IPS-11a (cell line): ENCODE data around the gene OAS3.
"Not testable (repeated sequence)": the region's sequence is repeated elsewhere in the genome, so short reads cannot be mapped to it uniquely, and the experiment has no call there.

ENCODE experiments used
- H3K4me3 ChIP-seq: one replicate; pipeline ENCODE4 v1.5.1; 2013; ENCODE audit warnings: low read depth, low read length, control low read depth

Gene OAS3

DNA sequence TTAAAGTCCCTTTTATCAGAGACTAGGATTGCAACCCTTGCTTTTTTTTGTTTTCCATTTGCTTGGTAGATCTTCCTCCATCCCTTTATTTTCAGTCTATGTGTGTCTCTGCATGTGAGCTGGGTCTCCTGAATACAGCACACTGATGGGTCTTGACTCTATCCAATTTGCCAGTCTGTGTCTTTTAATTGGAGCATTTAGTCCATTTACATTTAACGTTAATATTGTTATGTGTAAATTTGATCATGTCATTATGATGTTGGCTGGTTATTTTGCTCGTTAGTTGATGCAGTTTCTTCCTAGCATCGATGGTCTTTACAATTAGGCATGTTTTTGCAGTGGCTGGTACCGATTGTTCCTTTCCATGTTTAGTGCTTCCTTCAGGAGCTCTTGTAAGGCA, 18.9 kb downstream of the OAS3 start:
- H3K4me3 ChIP-seq: not testable (repeated sequence)

GRCh38 chr12:112961074-112961473, 22.8 kb downstream of the OAS3 start:
- no peak overlapping the region for H3K4me3 ChIP-seq

- H3K4me3 ChIP-seq: no peak overlapping the region
Observed at GRCh38 chr12:112961536-112961935, 23.3 kb downstream of the OAS3 start.

DNA sequence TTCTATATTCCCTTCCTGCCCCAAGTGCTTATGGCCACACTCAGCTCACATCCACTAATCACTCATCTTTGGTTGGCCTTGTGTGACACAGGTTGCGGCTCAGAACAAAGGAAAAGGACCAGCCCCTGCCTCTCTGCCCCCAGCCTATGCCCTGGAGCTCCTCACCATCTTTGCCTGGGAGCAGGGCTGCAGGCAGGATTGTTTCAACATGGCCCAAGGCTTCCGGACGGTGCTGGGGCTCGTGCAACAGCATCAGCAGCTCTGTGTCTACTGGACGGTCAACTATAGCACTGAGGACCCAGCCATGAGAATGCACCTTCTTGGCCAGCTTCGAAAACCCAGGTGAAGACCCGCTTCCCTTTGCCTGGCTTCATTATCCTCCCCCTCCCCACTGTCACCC, 24.3 kb downstream of the OAS3 start:
- no peak overlapping the region for H3K4me3 ChIP-seq

GRCh38 chr12:112963227-112963861, 25.1 kb downstream of the OAS3 start:
- no peak overlapping the region for H3K4me3 ChIP-seq

DNA sequence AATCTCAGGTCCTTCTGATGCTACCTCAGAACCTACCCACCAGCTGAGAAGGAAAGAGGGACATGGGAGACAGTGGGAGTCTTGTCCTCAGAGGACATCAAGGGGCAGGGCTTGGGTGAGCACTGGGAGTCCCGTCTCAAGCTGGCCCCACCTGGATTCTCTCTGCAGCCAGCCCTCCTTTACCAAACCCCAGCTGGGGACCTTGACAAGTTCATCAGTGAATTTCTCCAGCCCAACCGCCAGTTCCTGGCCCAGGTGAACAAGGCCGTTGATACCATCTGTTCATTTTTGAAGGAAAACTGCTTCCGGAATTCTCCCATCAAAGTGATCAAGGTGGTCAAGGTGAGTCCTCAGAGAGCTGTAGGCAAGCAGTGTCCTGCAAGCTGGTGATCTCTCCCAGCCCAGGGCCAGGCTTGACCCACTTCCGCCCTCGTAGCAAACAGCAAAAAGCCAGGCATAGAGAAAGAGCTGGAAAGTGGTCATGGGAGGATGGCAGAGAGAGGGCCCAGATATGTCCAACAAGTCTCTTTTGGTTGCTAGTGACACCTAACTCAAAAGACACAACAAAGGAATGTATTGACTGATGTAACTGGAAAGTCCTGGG, 25.9 kb downstream of the OAS3 start:
- H3K4me3 ChIP-seq: no peak overlapping the region

DNA sequence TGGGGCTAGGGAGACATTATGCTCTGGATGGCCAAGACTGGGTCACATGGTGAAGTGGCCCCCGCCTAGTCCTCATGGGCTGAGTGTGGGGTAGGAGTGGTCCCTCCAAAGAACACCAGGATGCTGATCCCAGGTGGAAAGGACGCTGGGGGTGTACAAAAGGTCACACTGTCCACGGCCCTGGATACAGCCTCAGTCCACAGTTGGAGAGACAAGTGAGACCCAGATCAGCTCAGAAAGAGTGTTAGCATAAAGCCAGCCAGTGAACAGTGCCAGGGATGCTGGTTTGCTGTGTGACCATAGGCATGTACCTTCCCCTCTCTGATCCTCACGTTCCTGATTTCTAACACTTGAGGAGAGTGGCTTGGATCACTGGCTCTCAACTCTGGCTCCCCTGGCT, 26.6 kb downstream of the OAS3 start:
- H3K4me3 ChIP-seq: no peak overlapping the region

GRCh38 chr12:112965643-112966042, 27.4 kb downstream of the OAS3 start:
- no peak overlapping the region for H3K4me3 ChIP-seq

DNA sequence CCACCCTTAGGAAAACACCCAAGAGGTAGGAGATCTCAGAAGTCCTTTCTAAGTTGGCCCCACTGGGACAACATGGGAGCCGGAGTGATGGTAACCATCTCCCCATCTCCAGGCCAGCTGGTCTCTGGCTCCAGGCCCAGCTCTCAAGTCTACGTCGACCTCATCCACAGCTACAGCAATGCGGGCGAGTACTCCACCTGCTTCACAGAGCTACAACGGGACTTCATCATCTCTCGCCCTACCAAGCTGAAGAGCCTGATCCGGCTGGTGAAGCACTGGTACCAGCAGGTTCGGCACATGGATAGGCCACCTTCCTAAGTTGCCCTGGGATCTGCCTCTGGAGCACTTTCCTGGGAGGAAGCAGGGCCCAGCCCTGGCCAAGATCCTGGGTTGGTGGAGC, 29.0 kb downstream of the OAS3 start:
- no peak overlapping the region for H3K4me3 ChIP-seq

GRCh38 chr12:112967858-112968257, 29.6 kb downstream of the OAS3 start:
- no peak overlapping the region for H3K4me3 ChIP-seq

GRCh38 chr12:112969547-112970306, 31.5 kb downstream of the OAS3 start:
- no peak overlapping the region for H3K4me3 ChIP-seq

GRCh38 chr12:112970391-112970790, 32.1 kb downstream of the OAS3 start:
- H3K4me3 ChIP-seq: no peak overlapping the region

GRCh38 chr12:112971248-112971647, 33.0 kb downstream of the OAS3 start:
- H3K4me3 ChIP-seq: no peak overlapping the region

- H3K4me3 ChIP-seq: no peak overlapping the region
Observed at GRCh38 chr12:112973011-112973735, 34.9 kb downstream of the OAS3 start.

- H3K4me3 ChIP-seq: no peak overlapping the region
Observed at GRCh38 chr12:112973818-112974231, 35.6 kb downstream of the OAS3 start.

DNA sequence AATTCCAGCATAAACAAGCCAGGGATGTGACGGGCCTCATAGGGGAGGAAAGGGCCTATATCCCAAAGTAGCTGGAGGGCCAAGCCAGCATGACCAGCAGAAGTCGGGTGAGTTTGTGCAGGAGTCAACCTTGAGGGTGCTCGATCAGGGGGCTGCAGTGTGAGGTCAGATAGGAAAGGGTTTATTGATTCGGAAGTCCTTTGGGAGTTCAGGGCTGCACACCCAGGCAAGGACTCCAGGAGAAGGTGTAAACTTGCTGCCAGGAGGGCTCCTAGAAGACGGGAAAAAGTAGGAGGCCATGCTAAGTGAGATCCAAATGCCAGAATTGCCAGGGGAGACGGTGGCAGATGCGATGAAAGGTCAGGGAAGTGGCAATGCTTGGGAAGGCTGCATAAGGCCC, 36.6 kb downstream of the OAS3 start:
- no peak overlapping the region for H3K4me3 ChIP-seq

- no peak overlapping the region for H3K4me3 ChIP-seq
Observed at GRCh38 chr12:112977139-112977538, 38.9 kb downstream of the OAS3 start.

DNA sequence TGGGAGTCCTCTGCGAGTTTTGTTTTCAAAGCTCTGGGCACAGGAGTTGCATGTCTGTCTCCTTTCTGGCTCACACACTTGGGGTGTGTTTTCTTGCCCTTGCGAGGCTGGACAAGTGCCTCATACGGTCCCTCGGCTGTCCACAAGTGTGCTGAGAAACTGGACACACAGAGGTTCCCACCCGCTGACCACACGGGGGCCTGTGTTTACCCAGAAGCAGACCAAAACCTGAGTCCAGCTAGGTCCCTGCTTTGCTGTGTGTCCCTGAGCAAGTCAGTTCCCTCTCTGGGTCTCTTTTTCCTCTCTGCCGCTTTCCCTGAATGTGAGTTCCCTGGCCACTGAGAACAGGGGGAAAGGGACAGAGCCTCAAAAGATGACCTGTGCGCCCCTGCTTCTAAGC, 39.4 kb downstream of the OAS3 start:
- H3K4me3 ChIP-seq: no peak overlapping the region

DNA sequence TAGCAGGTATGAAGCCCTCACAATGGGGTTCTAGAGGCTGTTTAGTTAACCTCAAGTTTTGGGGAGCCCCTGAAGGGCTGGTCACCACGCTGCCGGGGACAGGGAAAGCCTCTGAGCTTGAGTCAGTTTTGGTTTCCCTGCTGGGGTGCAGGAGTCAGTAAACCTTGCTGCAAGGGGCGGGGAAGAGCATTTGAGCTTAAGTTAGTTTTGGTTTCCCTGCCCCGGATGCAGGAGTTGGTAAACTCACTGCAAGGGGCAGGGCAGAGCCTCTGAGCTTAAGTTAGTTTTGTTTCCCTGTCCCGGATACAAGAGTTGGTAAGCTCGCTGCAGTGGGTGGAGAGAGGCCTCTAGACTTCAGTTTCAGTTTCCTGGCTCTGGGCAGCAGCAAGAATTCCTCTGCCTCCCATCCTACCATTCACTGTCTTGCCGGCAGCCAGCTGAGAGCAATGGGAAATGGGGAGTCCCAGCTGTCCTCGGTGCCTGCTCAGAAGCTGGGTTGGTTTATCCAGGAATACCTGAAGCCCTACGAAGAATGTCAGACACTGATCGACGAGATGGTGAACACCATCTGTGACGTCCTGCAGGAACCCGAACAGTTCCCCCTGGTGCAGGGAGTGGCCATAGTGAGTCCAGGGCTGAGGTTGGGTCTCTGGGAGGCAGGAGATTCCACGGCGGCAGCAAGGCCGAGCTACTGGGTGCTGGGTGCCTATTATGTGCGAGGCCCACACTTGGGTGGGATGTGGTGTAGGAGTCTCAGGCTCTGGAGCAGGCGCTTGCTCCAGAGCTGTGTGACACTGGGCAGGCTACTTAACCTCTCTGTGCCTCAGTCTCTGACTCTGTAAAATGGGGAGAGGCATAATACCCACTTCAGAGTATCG, 40.1 kb downstream of the OAS3 start, which contains the start of gene OAS2:
Gene OAS2 (plus strand): TSS at position 357 of the 878 bp plus-strand sequence. CDS start 90 bp downstream, at position 447.
- H3K4me3 ChIP-seq: no peak within 1 kb of the TSS

DNA sequence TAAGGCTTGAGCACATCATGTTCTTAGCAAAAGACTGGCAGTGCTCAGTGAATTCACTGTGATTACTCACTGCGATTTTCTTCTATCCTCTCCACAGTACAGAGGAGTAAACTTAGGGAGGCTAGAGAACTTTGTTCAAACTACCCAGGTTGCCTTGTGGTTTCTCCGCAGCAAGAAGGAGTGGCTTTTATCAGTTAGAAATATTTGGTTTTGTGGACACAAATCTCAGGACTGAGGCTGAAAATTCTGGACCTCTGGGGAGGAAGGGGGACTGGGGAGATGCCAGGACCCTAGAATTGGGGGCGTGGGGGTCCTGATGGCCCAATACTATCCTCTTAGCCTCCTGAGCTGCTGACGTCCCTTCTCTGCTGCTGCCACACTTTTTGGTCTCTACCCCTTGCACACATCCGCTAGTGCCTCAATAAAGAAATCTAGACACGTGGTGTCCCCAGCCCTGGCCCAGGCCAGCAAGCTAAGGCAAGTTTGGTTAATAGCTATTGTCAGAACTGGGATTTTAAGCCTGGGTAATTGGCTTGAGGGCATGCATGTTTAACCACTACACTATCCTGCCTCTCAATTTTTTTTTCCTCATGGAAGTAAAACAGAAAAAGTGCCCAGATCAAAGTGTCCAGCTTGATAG, 40.9 kb downstream of the OAS3 start:
- no peak overlapping the region for H3K4me3 ChIP-seq
